ENCODE measurements around the gene HSF2BP.
"Not testable (repeated sequence)": the region's sequence is repeated elsewhere in the genome, so short reads cannot be mapped to it uniquely, and the experiment has no call there.

Gene HSF2BP

GRCh38 chr21:43498924-43499323 is 160.4 kb downstream of the HSF2BP start:
- not testable (repeated sequence) for H3K36me3 ChIP-seq (ENCODE audit: insufficient read depth, low read length); H3K4me1 ChIP-seq (ENCODE audit: insufficient read depth, low read length); H3K4me3 ChIP-seq (ENCODE audit: low read depth in 1 of 2, low read length in 2 of 2); H3K9ac ChIP-seq (ENCODE audit: low read length); H3K27ac ChIP-seq (ENCODE audit: low read depth, low read length); H3K9me3 ChIP-seq (ENCODE audit: low read length); H3K27me3 ChIP-seq (ENCODE audit: control insufficient read depth in 1 of 2, insufficient read depth in 2 of 2, low read length in 2 of 2)

- H3K27me3 ChIP-seq (ENCODE audit: control insufficient read depth in 1 of 2, insufficient read depth in 2 of 2, low read length in 2 of 2); H3K27ac ChIP-seq (ENCODE audit: low read depth, low read length); H3K9ac ChIP-seq (ENCODE audit: low read length); H3K36me3 ChIP-seq (ENCODE audit: insufficient read depth, low read length); H3K4me1 ChIP-seq (ENCODE audit: insufficient read depth, low read length); H3K4me3 ChIP-seq (ENCODE audit: low read depth in 1 of 2, low read length in 2 of 2); H3K9me3 ChIP-seq (ENCODE audit: low read length): not testable (repeated sequence)
Observed at GRCh38 chr21:43498065-43498464, 161.2 kb downstream of the HSF2BP start.

- not testable (repeated sequence) for H3K27ac ChIP-seq (ENCODE audit: low read depth, low read length); H3K4me3 ChIP-seq (ENCODE audit: low read depth in 1 of 2, low read length in 2 of 2); H3K27me3 ChIP-seq (ENCODE audit: control insufficient read depth in 1 of 2, insufficient read depth in 2 of 2, low read length in 2 of 2); H3K9ac ChIP-seq (ENCODE audit: low read length); H3K9me3 ChIP-seq (ENCODE audit: low read length); H3K36me3 ChIP-seq (ENCODE audit: insufficient read depth, low read length); H3K4me1 ChIP-seq (ENCODE audit: insufficient read depth, low read length)
Observed at GRCh38 chr21:43494279-43495012, 164.8 kb downstream of the HSF2BP start.

GRCh38 chr21:43493471-43493870 is 165.8 kb downstream of the HSF2BP start:
- not testable (repeated sequence) for H3K9me3 ChIP-seq (ENCODE audit: low read length); H3K4me3 ChIP-seq (ENCODE audit: low read depth in 1 of 2, low read length in 2 of 2); H3K27ac ChIP-seq (ENCODE audit: low read depth, low read length); H3K9ac ChIP-seq (ENCODE audit: low read length); H3K27me3 ChIP-seq (ENCODE audit: control insufficient read depth in 1 of 2, insufficient read depth in 2 of 2, low read length in 2 of 2); H3K4me1 ChIP-seq (ENCODE audit: insufficient read depth, low read length); H3K36me3 ChIP-seq (ENCODE audit: insufficient read depth, low read length)

GRCh38 chr21:43488235-43488634 is 171.1 kb downstream of the HSF2BP start:
- not testable (repeated sequence) for H3K36me3 ChIP-seq (ENCODE audit: insufficient read depth, low read length); H3K9ac ChIP-seq (ENCODE audit: low read length); H3K4me3 ChIP-seq (ENCODE audit: low read depth in 1 of 2, low read length in 2 of 2); H3K27me3 ChIP-seq (ENCODE audit: control insufficient read depth in 1 of 2, insufficient read depth in 2 of 2, low read length in 2 of 2); H3K4me1 ChIP-seq (ENCODE audit: insufficient read depth, low read length); H3K9me3 ChIP-seq (ENCODE audit: low read length); H3K27ac ChIP-seq (ENCODE audit: low read depth, low read length)

GRCh38 chr21:43486051-43486450 is 173.2 kb downstream of the HSF2BP start:
- not testable (repeated sequence) for H3K9me3 ChIP-seq (ENCODE audit: low read length); H3K27me3 ChIP-seq (ENCODE audit: control insufficient read depth in 1 of 2, insufficient read depth in 2 of 2, low read length in 2 of 2); H3K9ac ChIP-seq (ENCODE audit: low read length); H3K4me3 ChIP-seq (ENCODE audit: low read depth in 1 of 2, low read length in 2 of 2); H3K4me1 ChIP-seq (ENCODE audit: insufficient read depth, low read length); H3K36me3 ChIP-seq (ENCODE audit: insufficient read depth, low read length); H3K27ac ChIP-seq (ENCODE audit: low read depth, low read length)

- H3K27me3 ChIP-seq (ENCODE audit: control insufficient read depth in 1 of 2, insufficient read depth in 2 of 2, low read length in 2 of 2); H3K36me3 ChIP-seq (ENCODE audit: insufficient read depth, low read length); H3K4me1 ChIP-seq (ENCODE audit: insufficient read depth, low read length); H3K4me3 ChIP-seq (ENCODE audit: low read depth in 1 of 2, low read length in 2 of 2); H3K9ac ChIP-seq (ENCODE audit: low read length); H3K9me3 ChIP-seq (ENCODE audit: low read length); H3K27ac ChIP-seq (ENCODE audit: low read depth, low read length): not testable (repeated sequence)
Observed at GRCh38 chr21:43485016-43485415, 174.3 kb downstream of the HSF2BP start.

- not testable (repeated sequence) for H3K4me1 ChIP-seq (ENCODE audit: insufficient read depth, low read length); H3K36me3 ChIP-seq (ENCODE audit: insufficient read depth, low read length); H3K27ac ChIP-seq (ENCODE audit: low read depth, low read length); H3K27me3 ChIP-seq (ENCODE audit: control insufficient read depth in 1 of 2, insufficient read depth in 2 of 2, low read length in 2 of 2); H3K9me3 ChIP-seq (ENCODE audit: low read length); H3K4me3 ChIP-seq (ENCODE audit: low read depth in 1 of 2, low read length in 2 of 2); H3K9ac ChIP-seq (ENCODE audit: low read length)
Observed at GRCh38 chr21:43479197-43479596, 180.1 kb downstream of the HSF2BP start.
